GM23338 (cell line): ENCODE measurements around the gene LHX3. TPM values are rescaled to one million over a fixed set of nuclear protein-coding genes. Genes with fewer than 3 reads are reported as not detected.

Experiments
- ATAC-seq: fragments of 200-7000 bp; cut with Tn5 transposase; 3 replicates; pipeline ENCODE4 v1.9.1; 2020
- DNase-seq: peaks from one replicate; pipeline ENCODE4 v3.0.0-alpha.2; 2015; ENCODE audit warnings: low spot score
- H2AFZ ChIP-seq: fragments of 200-600 bp; sonication (generic); 2 replicates; pipeline ENCODE4 v1.8.0; 2016; ENCODE audit warnings: antibody characterized with exemption, mild to moderate bottlenecking, moderate library complexity
- H3F3A ChIP-seq: fragments of 200-600 bp; sonication (generic); replicated peaks from 2 replicates; pipeline ENCODE4 v1.8.0; 2017; ENCODE audit warnings: antibody characterized with exemption, mixed run types, low read depth
- H3K27ac ChIP-seq: fragments of 200-600 bp; sonication (generic); 2 replicates; pipeline ENCODE4 v1.6.1; 2016; ENCODE audit warnings: low read depth
- H3K27me3 ChIP-seq: fragments of 200-600 bp; sonication (generic); 2 replicates; pipeline ENCODE4 v1.8.0; 2016; ENCODE audit warnings: mild to moderate bottlenecking, mixed run types, moderate library complexity; ENCODE audit not compliant: insufficient read depth
- H3K36me3 ChIP-seq: fragments of 200-600 bp; sonication (generic); 2 replicates; pipeline ENCODE4 v1.8.0; 2016; ENCODE audit warnings: mild to moderate bottlenecking; ENCODE audit not compliant: insufficient read depth
- H3K4me1 ChIP-seq: fragments of 200-600 bp; sonication (generic); 2 replicates; pipeline ENCODE4 v1.8.0; 2016; ENCODE audit warnings: mild to moderate bottlenecking, moderate library complexity; ENCODE audit not compliant: insufficient read depth
- H3K4me2 ChIP-seq: fragments of 200-600 bp; sonication (generic); 2 replicates; pipeline ENCODE4 v1.7.1; 2017; ENCODE audit warnings: mixed run types
- H3K4me3 ChIP-seq: fragments of 200-600 bp; sonication (generic); 2 replicates; pipeline ENCODE4 v1.6.1; 2016; ENCODE audit warnings: mixed run types
- H3K79me2 ChIP-seq: fragments of 200-600 bp; sonication (generic); replicated peaks from 2 replicates; pipeline ENCODE4 v1.8.0; 2017; ENCODE audit warnings: mild to moderate bottlenecking; ENCODE audit not compliant: insufficient read depth
- H3K9me2 ChIP-seq: fragments of 200-600 bp; sonication (generic); 2 replicates; pipeline ENCODE4 v1.8.0; 2017; ENCODE audit not compliant: insufficient read depth
- H4K20me1 ChIP-seq: fragments of 200-600 bp; sonication (generic); replicated peaks from 2 replicates; pipeline ENCODE4 v1.8.0; 2017; ENCODE audit warnings: mild to moderate bottlenecking; ENCODE audit not compliant: insufficient read depth
- H3K27ac Mint-ChIP-seq: 2 replicates; pipeline ENCODE4 v1.8.0; 2020; ENCODE audit warnings: inconsistent platforms, mild to moderate bottlenecking, moderate library complexity, mixed read lengths
- H3K27me3 Mint-ChIP-seq: 3 replicates; pipeline ENCODE4 v1.8.0; 2022; ENCODE audit warnings: low read depth, mild to moderate bottlenecking, moderate library complexity, mixed read lengths, inconsistent platforms; ENCODE audit not compliant: insufficient read depth, poor library complexity
- H3K36me3 Mint-ChIP-seq: 3 replicates; pipeline ENCODE4 v1.8.0; 2021; ENCODE audit warnings: low read depth, mild to moderate bottlenecking, inconsistent platforms, moderate library complexity, mixed read lengths
- H3K4me1 Mint-ChIP-seq: 3 replicates; pipeline ENCODE4 v1.8.0; 2020; ENCODE audit warnings: mild to moderate bottlenecking, inconsistent platforms, mixed read lengths
- H3K4me3 Mint-ChIP-seq: 3 replicates; pipeline ENCODE4 v1.8.0; 2021; ENCODE audit warnings: moderate library complexity, mild to moderate bottlenecking, inconsistent platforms, mixed read lengths
- H3K9me3 Mint-ChIP-seq: 3 replicates; pipeline ENCODE4 v1.8.0; 2020; ENCODE audit warnings: moderate library complexity, mild to moderate bottlenecking, inconsistent platforms, mixed read lengths
- CREB1 ChIP-seq: fragments of 250-450 bp; sonication (Bioruptor Pico); IDR thresholded peaks from 2 replicates; pipeline ENCODE4 v1.5.0; 2020; ENCODE audit warnings: low read depth, mild to moderate bottlenecking, moderate library complexity
- EZH2 ChIP-seq: fragments of 200-600 bp; sonication (generic); IDR thresholded peaks from one replicate; pipeline ENCODE4 v1.8.0; 2017; ENCODE audit warnings: antibody characterized with exemption, mild to moderate bottlenecking, low read depth; ENCODE audit not compliant: unreplicated experiment
- JUNB ChIP-seq: IDR thresholded peaks from one replicate; pipeline ENCODE4 v1.6.1; 2016; ENCODE audit warnings: antibody characterized with exemption; ENCODE audit not compliant: unreplicated experiment
- NANOG ChIP-seq: IDR thresholded peaks from 2 replicates; pipeline ENCODE4 v1.6.1; 2016; ENCODE audit warnings: antibody characterized with exemption, borderline replicate concordance
- STAT1 ChIP-seq: IDR thresholded peaks from one replicate; pipeline ENCODE4 v1.6.1; 2016; ENCODE audit warnings: antibody characterized with exemption; ENCODE audit not compliant: unreplicated experiment
- ZNF462 ChIP-seq: fragments of 250-450 bp; sonication (Bioruptor Pico); IDR thresholded peaks from 2 replicates; pipeline ENCODE4 v1.5.0; 2020; ENCODE audit warnings: mild to moderate bottlenecking, moderate library complexity
- polyA plus RNA-seq: library from polyadenylated mRNA; unstranded; fragments of >200 nt; fragmentation: Nextera tagmentation; extraction: Ambion mirVana; gene quantifications from 2 replicates; pipeline ENCODE4 v1.2.1, GENCODE V29; 2016
- total RNA-seq: library from RNA; depleted of rRNA; stranded (reverse); fragments of >200 nt; shearing (Covaris generic); gene quantifications from 2 replicates; pipeline ENCODE4 v1.2.3, GENCODE V29; 2014

The LHX3 gene
- total and polyA plus RNA-seq, 2 experiments from 2014 or later, result 0.08 TPM; not detected in 1

DNA sequence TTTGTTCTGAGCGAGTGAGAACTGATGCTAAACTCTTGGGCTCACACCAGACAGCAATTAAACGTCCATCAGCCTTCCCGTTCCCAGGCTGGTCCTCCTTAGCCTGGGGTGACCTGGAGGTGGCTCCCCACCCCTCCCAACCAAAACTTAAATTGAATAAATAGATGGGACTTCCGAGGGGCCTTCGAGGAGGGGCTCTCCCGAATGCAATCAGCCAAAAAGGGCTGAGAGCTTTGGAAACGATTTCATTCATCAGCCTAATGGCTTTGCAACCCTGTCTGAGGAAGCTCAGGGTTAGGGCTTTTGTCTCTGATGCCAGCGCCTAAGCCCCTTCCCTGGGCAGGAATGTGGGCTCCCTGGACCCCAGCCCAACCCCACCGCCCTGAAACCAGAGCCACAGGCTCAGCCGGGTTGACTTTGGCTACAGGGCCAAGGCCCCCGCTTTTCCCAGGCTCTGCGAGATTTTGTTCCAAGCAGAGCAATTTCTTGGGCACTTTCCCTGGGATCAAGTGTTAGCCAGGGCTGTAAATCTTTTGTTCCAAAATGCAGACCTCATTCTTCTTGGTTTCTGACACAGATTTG lies 29.2 kb downstream of the LHX3 start:
- Histone ChIP-seq H3K4me2 (no peak overlapping the region), H3K4me3 (no peak overlapping the region), H2AFZ (no peak overlapping the region), H3K36me3 (no peaks in the 10 kb centered on the region), H4K20me1 (no peaks in the 10 kb centered on the region), H3F3A (0 out of 2 replicates have a peak, but pooled peaks cover 3% of the 10 kb centered on the region), H3K27me3 (no peaks in the 10 kb centered on the region), H3K79me2 (no peaks in the 10 kb centered on the region), H3K27ac (no peak overlapping the region), H3K4me1 (peaks cover 7% of the 10 kb centered on the region; the same call in 1 of the 2 replicates), H3K9me2 (no peaks in the 10 kb centered on the region)
- no peak overlapping the region for H3K4me3 Mint-ChIP-seq
- peaks cover 17% of the 10 kb centered on the region for H3K27me3 Mint-ChIP-seq
- no peak for TF ChIP-seq STAT1
- no peak for TF ChIP-seq JUNB
- TF ChIP-seq EZH2, result no peak
- TF ChIP-seq ZNF462 (CRISPR knock-in tag), result no peak
- TF ChIP-seq CREB1 (CRISPR knock-in tag), result no peak
- no peak for TF ChIP-seq NANOG
- no peak for ATAC-seq
- H3K27ac Mint-ChIP-seq, result no peak overlapping the region
- H3K4me1 Mint-ChIP-seq, result peaks cover 32% of the 10 kb centered on the region
- H3K9me3 Mint-ChIP-seq, result no peaks in the 10 kb centered on the region
- DNase-seq, result no peak
- H3K36me3 Mint-ChIP-seq, result no peaks in the 10 kb centered on the region; the same call in 2 of the 3 replicates
